OCI-LY7 (cell line): ENCODE results near the gene LCNL1. TPM values are rescaled to one million over a fixed set of nuclear protein-coding genes. Genes with fewer than 3 reads are reported as not detected.

Source experiments
- BruUV-seq: library from RNA; stranded (reverse); fragments of 400-500 nt; replicated peaks from 2 replicates; lab custom pipeline; 2021; lab: Mats Ljungman, UMichigan
- CTCF ChIA-PET: fragments of 300-600 bp; sonication (Branson Sonifier 250); formaldehyde crosslinking; loops from one replicate; lab custom pipeline; 2022; ENCODE audit warnings: antibody characterized with exemption; ENCODE audit not compliant: unreplicated experiment; lab: Charles Lee
- POLR2A ChIA-PET: fragments of 300-600 bp; sonication (Branson Sonifier 250); formaldehyde crosslinking; loops from one replicate; lab custom pipeline; 2022; ENCODE audit warnings: antibody characterized with exemption; lab: Charles Lee
- DNase-seq: peaks from one replicate; pipeline ENCODE4 v3.0.0-alpha.2; 2015; ENCODE audit warnings: low spot score
- H2AFZ ChIP-seq: fragments of 200-600 bp; sonication (generic), shearing (Covaris generic); 2 replicates; pipeline ENCODE4 v1.6.1; 2014; ENCODE audit warnings: mild to moderate bottlenecking, antibody characterized with exemption, low read length, moderate library complexity
- H3K27ac ChIP-seq: fragments of 200-600 bp; sonication (generic); 2 replicates; pipeline ENCODE4 v1.5.1; 2014; ENCODE audit warnings: mixed run types, low read depth, mild to moderate bottlenecking, moderate library complexity, low read length, inconsistent platforms; ENCODE audit not compliant: poor library complexity, severe bottlenecking
- H3K36me3 ChIP-seq: fragments of 200-600 bp; sonication (generic); 2 replicates; pipeline ENCODE4 v1.6.1; 2014; ENCODE audit warnings: mild to moderate bottlenecking, antibody characterized with exemption, low read length, moderate library complexity, mixed read lengths; ENCODE audit not compliant: insufficient read depth
- H3K4me1 ChIP-seq: fragments of 200-600 bp; sonication (generic); 2 replicates; pipeline ENCODE4 v1.5.1; 2014; ENCODE audit warnings: mild to moderate bottlenecking, low read length; ENCODE audit not compliant: insufficient read depth, poor library complexity, severe bottlenecking
- H3K4me2 ChIP-seq: fragments of 200-600 bp; sonication (generic); 2 replicates; pipeline ENCODE4 v1.6.1; 2014; ENCODE audit warnings: mild to moderate bottlenecking, low read length
- H3K4me3 ChIP-seq: fragments of 200-600 bp; sonication (generic); 2 replicates; pipeline ENCODE4 v1.5.1; 2014; ENCODE audit warnings: mild to moderate bottlenecking, low read depth, low read length; ENCODE audit not compliant: poor library complexity, severe bottlenecking
- H3K79me2 ChIP-seq: fragments of 200-600 bp; sonication (generic); 2 replicates; pipeline ENCODE4 v1.6.1; 2016; ENCODE audit warnings: low read depth, mild to moderate bottlenecking, low read length, moderate library complexity, mixed read lengths; ENCODE audit not compliant: insufficient read depth
- H3K9me2 ChIP-seq: fragments of 200-600 bp; sonication (generic); 2 replicates; pipeline ENCODE4 v1.6.1; 2016; ENCODE audit warnings: mild to moderate bottlenecking, low read length, mixed read lengths; ENCODE audit not compliant: insufficient read depth
- H3K9me3 ChIP-seq: fragments of 200-600 bp; sonication (generic); 2 replicates; pipeline ENCODE4 v1.6.1; 2014; ENCODE audit warnings: mild to moderate bottlenecking, mixed run types, low read length, mixed read lengths
- H4K20me1 ChIP-seq: fragments of 200-600 bp; sonication (generic); 2 replicates; pipeline ENCODE4 v1.6.1; 2014; ENCODE audit warnings: mild to moderate bottlenecking, antibody characterized with exemption, low read length, moderate library complexity, mixed read lengths; ENCODE audit not compliant: insufficient read depth
- CTCF ChIP-seq: fragments of 200-600 bp; sonication (generic); conservative IDR thresholded peaks from 2 replicates; pipeline ENCODE4 v1.5.1; 2014; ENCODE audit warnings: mild to moderate bottlenecking, antibody characterized with exemption, low read length, moderate library complexity, mixed read lengths
- EZH2phosphoT487 ChIP-seq: fragments of 200-600 bp; sonication (generic); IDR thresholded peaks from 2 replicates; pipeline ENCODE4 v1.6.1; 2018; ENCODE audit warnings: low read depth, borderline replicate concordance, mild to moderate bottlenecking, mixed run types, antibody characterized with exemption, low read length, moderate library complexity, mixed read lengths
- intact Hi-C: fragments of 100-400 bp; cut with micrococcal nuclease; formaldehyde crosslinking; loops from one replicate; pipeline ENCODE4 v1.10.0; 2022; ENCODE audit not compliant: unreplicated experiment
- total RNA-seq, 2 experiments: library from RNA; depleted of rRNA in 1 of 2; stranded (reverse); fragments of >200 nt in 1 of 2; shearing (Covaris generic) in 1 of 2; gene quantifications; 2 replicates each; pipeline ENCODE4 v1.2.3, GENCODE V29; 2014 to 2022

Gene LCNL1
- total RNA-seq, 2 experiments from 2014 or later = not detected

GRCh38 chr9:137021979-137022661 lies 39.3 kb downstream of the LCNL1 start:
- CTCF ChIA-PET = interaction anchor here (0.9 kb wide), 1 partner anchor 13 kb away, joined by 3 read pairs; no protein-coding TSS in a partner anchor
- no peaks in the 10 kb centered on the region for H3K9me2 ChIP-seq
- peaks cover 26% of the 10 kb centered on the region for H3K4me1 ChIP-seq
- H3K9me3 ChIP-seq = no peaks in the 10 kb centered on the region
- no peak overlapping the region for H3K4me2 ChIP-seq
- H2AFZ ChIP-seq = no peak overlapping the region
- intact Hi-C loops = no loop called here
- POLR2A ChIA-PET = interaction anchor here (0.5 to 0.8 kb wide), 2 partner anchors 51 to 212 kb away, joined by 3 read pairs; no protein-coding TSS in a partner anchor
- H3K27ac ChIP-seq = no peak overlapping the region
- no peaks in the 10 kb centered on the region for H3K36me3 ChIP-seq
- H4K20me1 ChIP-seq = no peaks in the 10 kb centered on the region
- no TSS peak for BruUV-seq
- no peak overlapping the region for H3K4me3 ChIP-seq
- DNase-seq = peak; percentile 89
- TF ChIP-seq EZH2phosphoT487 = no peak
- TF ChIP-seq CTCF = no peak
- H3K79me2 ChIP-seq = no peaks in the 10 kb centered on the region

GRCh38 chr9:137022662-137023008 lies 39.8 kb downstream of the LCNL1 start:
- CTCF ChIA-PET = interaction anchor here (0.9 kb wide), 1 partner anchor 13 kb away, joined by 3 read pairs; no protein-coding TSS in a partner anchor
- H3K79me2 ChIP-seq = no peaks in the 10 kb centered on the region
- TF ChIP-seq EZH2phosphoT487 = no peak
- no peak for TF ChIP-seq CTCF
- H3K4me1 ChIP-seq = peaks cover 26% of the 10 kb centered on the region
- no TSS peak for BruUV-seq
- H3K9me2 ChIP-seq = no peaks in the 10 kb centered on the region
- no peak for DNase-seq
- no peaks in the 10 kb centered on the region for H4K20me1 ChIP-seq
- POLR2A ChIA-PET = interaction anchor here (0.8 kb wide), 1 partner anchor 212 kb away, joined by 3 read pairs; no protein-coding TSS in a partner anchor
- no peaks in the 10 kb centered on the region for H3K36me3 ChIP-seq
- intact Hi-C loops = no loop called here
- no peak overlapping the region for H2AFZ ChIP-seq
- no peaks in the 10 kb centered on the region for H3K9me3 ChIP-seq
- H3K27ac ChIP-seq = no peak overlapping the region
- no peak overlapping the region for H3K4me2 ChIP-seq
- H3K4me3 ChIP-seq = no peak overlapping the region

GRCh38 chr9:137023157-137023556 lies 40.4 kb downstream of the LCNL1 start:
- intact Hi-C loops = no loop called here
- POLR2A ChIA-PET = no interaction called here
- CTCF ChIA-PET = no interaction called here
- DNase-seq = no peak
- TF ChIP-seq CTCF (no peak), EZH2phosphoT487 (no peak)
- Histone ChIP-seq H3K9me2 (no peaks in the 10 kb centered on the region), H3K79me2 (no peaks in the 10 kb centered on the region), H3K27ac (no peak overlapping the region), H3K36me3 (no peaks in the 10 kb centered on the region), H3K4me1 (peaks cover 26% of the 10 kb centered on the region), H3K4me2 (no peak overlapping the region), H3K9me3 (no peaks in the 10 kb centered on the region), H2AFZ (no peak overlapping the region), H4K20me1 (no peaks in the 10 kb centered on the region), H3K4me3 (no peak overlapping the region)
- no TSS peak for BruUV-seq
